Gastrocnemius medialis (tissue), 4 donors: ENCODE data around the gene POLD3. TPM values are rescaled to one million over a fixed set of nuclear protein-coding genes. Genes with fewer than 3 reads are reported as not detected.

Source experiments
- ATAC-seq, 2 donors: fragments of 150-250 bp; one replicate each; pipeline ENCODE4 v1.9.1; 2016
- DNase-seq, 2 donors: peaks; one replicate each; pipeline ENCODE4 v3.0.0-alpha.2; 2019
- H3K27ac ChIP-seq, 4 donors: fragments of 200-600 bp; sonication (generic); 1 replicate in 1 of 4; 2 replicates in 3 of 4; pipeline ENCODE4 v1.5.1; 2016 to 2018; ENCODE audit warnings: mild to moderate bottlenecking in 2 of 4, moderate library complexity in 1 of 4
- H3K27me3 ChIP-seq, 3 donors: fragments of 200-600 bp; sonication (generic) in 2 of 3; 1 replicate in 1 of 3; 2 replicates in 2 of 3; pipeline versions ENCODE4 v1.5.1 to v1.6.0; 2016 to 2019; ENCODE audit warnings: mild to moderate bottlenecking in 1 of 3, moderate library complexity in 1 of 3
- H3K36me3 ChIP-seq, 2 donors: fragments of 200-600 bp; sonication (generic) in 1 of 2; one replicate each; pipeline ENCODE4 v1.5.1; 2017 to 2018
- H3K4me1 ChIP-seq, 2 donors: fragments of 200-600 bp; sonication (generic) in 1 of 2; one replicate each; pipeline ENCODE4 v1.5.1; 2016 to 2017; ENCODE audit warnings: mild to moderate bottlenecking in 2 of 2
- H3K4me3 ChIP-seq, 4 donors: fragments of 200-600 bp; sonication (generic) in 3 of 4; 1 replicate in 1 of 4; 2 replicates in 3 of 4; pipeline ENCODE4 v1.5.1; 2016 to 2019; ENCODE audit warnings: mild to moderate bottlenecking in 2 of 4
- H3K9me3 ChIP-seq, 3 donors: fragments of 200-600 bp; sonication (generic) in 2 of 3; 1 replicate in 1 of 3; 2 replicates in 2 of 3; pipeline ENCODE4 v1.5.1; 2016 to 2019
- CTCF ChIP-seq, 5 experiments: fragments of 450-650 bp in 3 of 5; fragments of 200-600 bp in 2 of 5; sonication (generic) in 2 of 5; IDR thresholded peaks in 4 of 5; conservative IDR thresholded peaks in 1 of 5; 1 replicate in 4 of 5; 2 replicates in 1 of 5; pipeline ENCODE4 v1.5.1; 2016 to 2019; ENCODE audit warnings: antibody characterized with exemption in 5 of 5, mild to moderate bottlenecking in 3 of 5, moderate library complexity in 3 of 5
- POLR2A ChIP-seq, 2 donors: fragments of 450-650 bp; IDR thresholded peaks; one replicate each; pipeline ENCODE4 v1.6.1; 2017; ENCODE audit warnings: antibody characterized with exemption in 2 of 2, mild to moderate bottlenecking in 2 of 2, moderate library complexity in 2 of 2
- in situ Hi-C, 4 donors: fragments of 200-750 bp; cut with MboI; loops; one replicate each; pipeline versions ENCODE4 v1.15.0 to v1.8.0; 2017; ENCODE audit warnings: low sequenced_read_pairs in 4 of 4
- intact Hi-C: fragments of 100-400 bp; cut with DNase I; formaldehyde crosslinking; loops from one replicate; pipeline ENCODE4 v1.15.1; 2023; ENCODE audit warnings: low total_unique reads
- total RNA-seq, 4 donors: library from RNA; depleted of rRNA; stranded (reverse); fragments of >200 nt; gene quantifications; one replicate each; pipeline versions ENCODE4 v1.1.0 to v1.2.3, GENCODE V29; 2016

POLD3 gene
- total RNA-seq, 4 donors from 2014 or later: 4.6 to 6.4 (median 5.8) TPM

GRCh38 chr11:74662487-74663103 lies 70.2 kb downstream of the POLD3 start:
- H3K4me3 ChIP-seq: no peak overlapping the region
- intact Hi-C loops (no loop called here), in situ Hi-C loops (no loop called here)
- no peak for TF ChIP-seq CTCF (IDR thresholded peaks at IDR 0.05 in 4 of 5, conservative IDR thresholded peaks at IDR 0.05 in 1 of 5)
- no peak for TF ChIP-seq POLR2A (IDR thresholded peaks at IDR 0.05)
- ATAC-seq: no peak
- H3K4me1 ChIP-seq: no peaks in the 10 kb centered on the region
- H3K27me3 ChIP-seq: no peaks in the 10 kb centered on the region
- no peaks in the 10 kb centered on the region for H3K36me3 ChIP-seq
- DNase-seq: no peak
- no peak overlapping the region for H3K27ac ChIP-seq
- H3K9me3 ChIP-seq: no peaks in the 10 kb centered on the region

- Histone ChIP-seq H3K36me3 (no peaks in the 10 kb centered on the region), H3K4me1 (no peaks in the 10 kb centered on the region), H3K9me3 (no peaks in the 10 kb centered on the region), H3K27me3 (no peaks in the 10 kb centered on the region), H3K27ac (no peak overlapping the region), H3K4me3 (no peak overlapping the region)
- DNase-seq (no peak), ATAC-seq (no peak)
- TF ChIP-seq POLR2A (IDR thresholded peaks at IDR 0.05) (no peak), CTCF (IDR thresholded peaks at IDR 0.05 in 4 of 5, conservative IDR thresholded peaks at IDR 0.05 in 1 of 5) (no peak)
- intact Hi-C loops (no loop called here), in situ Hi-C loops (no loop called here)
Observed at GRCh38 chr11:74663315-74663714, 70.9 kb downstream of the POLD3 start.

- no peak overlapping the region for H3K4me3 ChIP-seq
- ATAC-seq (no peak), DNase-seq (no peak)
- in situ Hi-C loops (no loop called here), intact Hi-C loops (no loop called here)
- H3K4me1 ChIP-seq: peaks cover 0 to 6% of the 10 kb centered on the region in 2 donors
- H3K27me3 ChIP-seq: no peaks in the 10 kb centered on the region
- H3K9me3 ChIP-seq: no peaks in the 10 kb centered on the region
- H3K36me3 ChIP-seq: no peaks in the 10 kb centered on the region
- H3K27ac ChIP-seq: peak overlapping the region in 1 of 4 donors; percentile 13
- TF ChIP-seq CTCF (IDR thresholded peaks at IDR 0.05 in 4 of 5, conservative IDR thresholded peaks at IDR 0.05 in 1 of 5) (no peak), POLR2A (IDR thresholded peaks at IDR 0.05) (no peak)
Observed at GRCh38 chr11:74669211-74670160, 77.1 kb downstream of the POLD3 start.

- H3K4me3 ChIP-seq: no peak overlapping the region
- no peaks in the 10 kb centered on the region for H3K36me3 ChIP-seq
- in situ Hi-C loops: no loop called here
- H3K4me1 ChIP-seq: peaks cover 0 to 6% of the 10 kb centered on the region in 2 donors
- H3K9me3 ChIP-seq: no peaks in the 10 kb centered on the region
- H3K27me3 ChIP-seq: no peaks in the 10 kb centered on the region
- intact Hi-C loops: no loop called here
- TF ChIP-seq CTCF (IDR thresholded peaks at IDR 0.05 in 4 of 5, conservative IDR thresholded peaks at IDR 0.05 in 1 of 5) (no peak), POLR2A (IDR thresholded peaks at IDR 0.05) (no peak)
- ATAC-seq (no peak), DNase-seq (no peak)
- H3K27ac ChIP-seq: no peak overlapping the region
Observed at GRCh38 chr11:74670171-74670570, 77.8 kb downstream of the POLD3 start.
